Choroid plexus epithelial cell (primary cell): ENCODE results near the gene COPS2.

Experiments used
- DNase-seq: peaks from one replicate; pipeline ENCODE4 v3.0.0-alpha.2; 2010; ENCODE audit warnings: low read depth
- H3K4me3 ChIP-seq: 2 replicates; pipeline ENCODE4 v1.5.1; 2011; ENCODE audit warnings: low read depth, mild to moderate bottlenecking, control low read depth, low read length, moderate library complexity
- CTCF ChIP-seq: conservative IDR thresholded peaks from 2 replicates; pipeline ENCODE4 v1.5.1; 2011; ENCODE audit warnings: low read depth, mild to moderate bottlenecking, control low read depth, inconsistent platforms, low read length, moderate library complexity

COPS2 gene

GRCh38 chr15:49110158-49110944, 45.0 kb downstream of the COPS2 start:
- no peak overlapping the region for H3K4me3 ChIP-seq
- DNase-seq: no peak
- no peak for TF ChIP-seq CTCF

- DNase-seq: peak; percentile 30
- no peak for TF ChIP-seq CTCF
- no peak overlapping the region for H3K4me3 ChIP-seq
These were observed 52.4 kb downstream of the COPS2 start for GRCh38 chr15:49103002-49103401.

GRCh38 chr15:49101536-49101935, 53.9 kb downstream of the COPS2 start:
- no peak for TF ChIP-seq CTCF
- DNase-seq: peak; percentile 44
- H3K4me3 ChIP-seq: no peak overlapping the region

GRCh38 chr15:49096090-49096750, 59.2 kb downstream of the COPS2 start:
- H3K4me3 ChIP-seq: no peak overlapping the region
- no peak for DNase-seq
- TF ChIP-seq CTCF: no peak

GRCh38 chr15:49094923-49095322, 60.5 kb downstream of the COPS2 start:
- DNase-seq: no peak
- H3K4me3 ChIP-seq: no peak overlapping the region
- TF ChIP-seq CTCF: no peak

- H3K4me3 ChIP-seq: no peak overlapping the region
- TF ChIP-seq CTCF: no peak
- DNase-seq: no peak
These were observed 61.9 kb downstream of the COPS2 start for GRCh38 chr15:49093252-49094105.
